Neural cell (in vitro differentiated cells): ENCODE results near the gene HBEGF.

ENCODE experiments used
- EP300 ChIP-seq: fragments of 450-650 bp; conservative IDR thresholded peaks from 2 replicates; pipeline ENCODE4 v1.6.1; 2014; ENCODE audit warnings: antibody characterized with exemption, mild to moderate bottlenecking, moderate library complexity; ENCODE audit not compliant: poor library complexity, severe bottlenecking
- EZH2 ChIP-seq: fragments of 200-600, 300-800 bp; shearing (Covaris generic), sonication (generic); IDR thresholded peaks from 2 replicates; pipeline ENCODE4 v1.6.1; 2014; ENCODE audit warnings: antibody characterized with exemption, low read length, borderline replicate concordance, mild to moderate bottlenecking; ENCODE audit not compliant: insufficient read depth, poor library complexity, severe bottlenecking
- TF ChIP-seq, protein P1 (sequence below): fragments of 450-650 bp; IDR thresholded peaks from 2 replicates; pipeline ENCODE4 v1.5.1; 2014; ENCODE audit warnings: antibody characterized with exemption, mild to moderate bottlenecking, moderate library complexity; ENCODE audit not compliant: poor library complexity, severe bottlenecking

DNA sequence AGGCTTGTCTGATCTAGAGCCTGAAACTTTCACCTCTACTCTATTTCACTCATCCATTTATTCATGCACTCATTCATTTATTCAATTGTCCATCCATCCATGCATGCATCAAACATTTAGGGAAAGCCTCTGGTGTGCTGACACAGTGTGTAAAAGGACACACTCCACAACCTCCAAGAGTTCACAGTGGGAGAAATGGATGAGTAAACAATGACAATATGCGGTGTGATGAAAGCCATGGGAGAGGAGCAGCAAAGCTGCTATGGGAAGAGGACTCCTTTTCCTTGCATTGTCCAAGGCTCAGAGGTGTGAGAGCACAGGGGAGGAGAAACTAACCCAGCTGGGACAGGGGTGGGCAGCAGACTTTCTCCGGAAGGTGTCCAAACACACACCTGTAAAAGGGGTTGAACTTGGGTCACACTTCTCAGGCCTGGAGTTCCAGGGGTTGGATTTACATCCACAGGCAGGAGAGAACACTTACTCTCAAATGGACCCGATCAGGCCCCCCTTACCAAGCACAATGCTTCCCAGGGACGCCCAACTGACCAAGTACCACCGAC, 22.3 kb downstream of the HBEGF start:
- TF ChIP-seq, protein P1, sequence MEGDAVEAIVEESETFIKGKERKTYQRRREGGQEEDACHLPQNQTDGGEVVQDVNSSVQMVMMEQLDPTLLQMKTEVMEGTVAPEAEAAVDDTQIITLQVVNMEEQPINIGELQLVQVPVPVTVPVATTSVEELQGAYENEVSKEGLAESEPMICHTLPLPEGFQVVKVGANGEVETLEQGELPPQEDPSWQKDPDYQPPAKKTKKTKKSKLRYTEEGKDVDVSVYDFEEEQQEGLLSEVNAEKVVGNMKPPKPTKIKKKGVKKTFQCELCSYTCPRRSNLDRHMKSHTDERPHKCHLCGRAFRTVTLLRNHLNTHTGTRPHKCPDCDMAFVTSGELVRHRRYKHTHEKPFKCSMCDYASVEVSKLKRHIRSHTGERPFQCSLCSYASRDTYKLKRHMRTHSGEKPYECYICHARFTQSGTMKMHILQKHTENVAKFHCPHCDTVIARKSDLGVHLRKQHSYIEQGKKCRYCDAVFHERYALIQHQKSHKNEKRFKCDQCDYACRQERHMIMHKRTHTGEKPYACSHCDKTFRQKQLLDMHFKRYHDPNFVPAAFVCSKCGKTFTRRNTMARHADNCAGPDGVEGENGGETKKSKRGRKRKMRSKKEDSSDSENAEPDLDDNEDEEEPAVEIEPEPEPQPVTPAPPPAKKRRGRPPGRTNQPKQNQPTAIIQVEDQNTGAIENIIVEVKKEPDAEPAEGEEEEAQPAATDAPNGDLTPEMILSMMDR, result no peak
- TF ChIP-seq EP300, result no peak
- no peak for TF ChIP-seq EZH2
